H1 (cell line): ENCODE results near the gene SERPINA6. TPM values are rescaled to one million over a fixed set of nuclear protein-coding genes. Genes with fewer than 3 reads are reported as not detected.

Source experiments
- CTCF ChIA-PET: fragments of 300-600 bp; sonication (Branson Sonifier 250); formaldehyde crosslinking; loops from one replicate; lab custom pipeline; 2021; ENCODE audit not compliant: partially characterized antibody; lab: Charles Lee
- POLR2A ChIA-PET: fragments of 300-600 bp; sonication (Branson Sonifier 250); formaldehyde crosslinking; loops from one replicate; lab custom pipeline; 2021; ENCODE audit warnings: inconsistent platforms; ENCODE audit not compliant: partially characterized antibody; lab: Charles Lee
- DNase-seq, 2 experiments: peaks; one replicate each; pipeline versions ENCODE4 v3.0.0 to v3.0.0-alpha.2; 2010 to 2022; ENCODE audit warnings: low spot score in 2 of 2, low read depth in 1 of 2, mixed read lengths in 1 of 2
- FAIRE-seq: peaks from 2 replicates; lab custom pipeline; 2011; peaks lifted over from hg19 to GRCh38; lab: Jason Lieb, UNC
- H2AFZ ChIP-seq: 2 replicates; pipeline ENCODE4 v1.8.1; 2012; ENCODE audit warnings: low read length, inconsistent platforms
- H2AK5ac ChIP-seq: 2 replicates; pipeline ENCODE4 v1.6.1; 2013; ENCODE audit warnings: low read depth, low read length
- H2BK120ac ChIP-seq: replicated peaks from 2 replicates; pipeline ENCODE3; 2013; ENCODE audit warnings: low read depth, low read length, inconsistent platforms
- H2BK12ac ChIP-seq: 2 replicates; pipeline ENCODE4 v1.6.1; 2013; ENCODE audit warnings: low read depth, low read length
- H2BK15ac ChIP-seq: 2 replicates; pipeline ENCODE4 v1.6.1; 2013; ENCODE audit warnings: low read length
- H2BK20ac ChIP-seq: 2 replicates; pipeline ENCODE4 v1.6.1; 2013; ENCODE audit warnings: low read length
- H2BK5ac ChIP-seq: 2 replicates; pipeline ENCODE4 v1.6.1; 2013; ENCODE audit warnings: low read depth, low read length
- H3K14ac ChIP-seq: 2 replicates; pipeline ENCODE4 v1.6.1; 2013; ENCODE audit warnings: inconsistent platforms; ENCODE audit not compliant: insufficient read length
- H3K18ac ChIP-seq: 2 replicates; pipeline ENCODE4 v1.6.1; 2013; ENCODE audit warnings: low read length; ENCODE audit errors: extremely low read depth
- H3K23ac ChIP-seq: 2 replicates; pipeline ENCODE4 v1.6.1; 2013; ENCODE audit warnings: inconsistent platforms; ENCODE audit not compliant: insufficient read length
- H3K23me2 ChIP-seq: 2 replicates; pipeline ENCODE4 v1.6.1; 2013; ENCODE audit warnings: low read depth, low read length
- H3K27ac ChIP-seq: 2 replicates; pipeline ENCODE4 v1.6.1; 2011; ENCODE audit warnings: low read depth, low read length, inconsistent platforms
- H3K27me3 ChIP-seq, 4 experiments: replicated peaks in 1 of 4; 1 replicate in 1 of 4; 2 replicates in 3 of 4; pipeline versions ENCODE4 v1.6.1 to v1.8.1; 2011 to 2013; ENCODE audit warnings: low read length in 3 of 4, mild to moderate bottlenecking in 3 of 4, inconsistent platforms in 2 of 4, mixed read lengths in 2 of 4, moderate library complexity in 1 of 4; ENCODE audit not compliant: control insufficient read depth in 3 of 4, insufficient read depth in 3 of 4; ENCODE audit errors: extremely low read depth in 1 of 4
- H3K36me3 ChIP-seq, 4 experiments: 2 replicates each; pipeline versions ENCODE4 v1.6.1 to v1.8.1; 2011 to 2013; ENCODE audit warnings: mild to moderate bottlenecking in 4 of 4, low read length in 3 of 4, moderate library complexity in 2 of 4, control low read depth in 1 of 4, inconsistent platforms in 1 of 4; ENCODE audit not compliant: insufficient read depth in 4 of 4, control insufficient read depth in 2 of 4
- H3K4ac ChIP-seq: replicated peaks from 2 replicates; pipeline ENCODE3; 2013; ENCODE audit warnings: low read length, low read depth, mixed read lengths, inconsistent platforms; ENCODE audit not compliant: insufficient read length
- H3K4me1 ChIP-seq, 4 experiments: replicated peaks in 1 of 4; 1 replicate in 1 of 4; 2 replicates in 3 of 4; pipeline versions ENCODE4 v1.6.1 to v1.8.1; 2011 to 2013; ENCODE audit warnings: low read length in 3 of 4, inconsistent platforms in 2 of 4, mixed read lengths in 1 of 4; ENCODE audit not compliant: insufficient read depth in 4 of 4, control insufficient read depth in 3 of 4
- H3K4me2 ChIP-seq, 2 experiments: 2 replicates each; pipeline versions ENCODE4 v1.6.1 to v1.8.1; 2011 to 2013; ENCODE audit warnings: low read depth in 2 of 2, low read length in 2 of 2, control low read depth in 1 of 2, inconsistent platforms in 1 of 2, mild to moderate bottlenecking in 1 of 2; ENCODE audit not compliant: insufficient read depth in 1 of 2
- H3K4me3 ChIP-seq, 4 experiments: fragments of 200-600, 300-600 bp in 1 of 4; sonication (generic), shearing (Covaris generic), sonication (Bioruptor Twin) in 1 of 4; 2 replicates each; pipeline versions ENCODE4 v1.5.1 to v1.8.1; 2011 to 2016; ENCODE audit warnings: low read length in 4 of 4, low read depth in 3 of 4, control low read depth in 2 of 4, inconsistent platforms in 2 of 4, mild to moderate bottlenecking in 2 of 4, mixed read lengths in 1 of 4, moderate library complexity in 1 of 4; ENCODE audit not compliant: insufficient read depth in 2 of 4; ENCODE audit errors: extremely low read depth in 1 of 4
- H3K56ac ChIP-seq: replicated peaks from 2 replicates; pipeline ENCODE3; 2013; ENCODE audit warnings: low read depth, mild to moderate bottlenecking, mixed read lengths, low read length, inconsistent platforms; ENCODE audit not compliant: insufficient read length
- H3K79me1 ChIP-seq: 2 replicates; pipeline ENCODE4 v1.6.1; 2013; ENCODE audit warnings: low read depth, low read length, control low read depth
- H3K79me2 ChIP-seq, 2 experiments: 2 replicates each; pipeline versions ENCODE4 v1.6.1 to v1.8.1; 2012 to 2013; ENCODE audit warnings: low read length in 2 of 2, mild to moderate bottlenecking in 2 of 2, inconsistent platforms in 1 of 2; ENCODE audit not compliant: insufficient read depth in 2 of 2, control insufficient read depth in 1 of 2
- H3K9ac ChIP-seq, 4 experiments: replicated peaks in 1 of 4; 1 replicate in 1 of 4; 2 replicates in 3 of 4; pipeline versions ENCODE4 v1.6.1 to v1.8.1; 2011 to 2013; ENCODE audit warnings: low read depth in 3 of 4, low read length in 3 of 4, control low read depth in 2 of 4, mild to moderate bottlenecking in 2 of 4, moderate library complexity in 2 of 4, inconsistent platforms in 1 of 4; ENCODE audit errors: extremely low read depth in 1 of 4
- H3K9me3 ChIP-seq, 2 experiments: 2 replicates each; pipeline versions ENCODE4 v1.6.1 to v1.8.1; 2012 to 2013; ENCODE audit warnings: mild to moderate bottlenecking in 2 of 2, moderate library complexity in 2 of 2, control low read depth in 1 of 2, inconsistent platforms in 1 of 2, low read depth in 1 of 2, low read length in 1 of 2, mixed read lengths in 1 of 2; ENCODE audit not compliant: insufficient read depth in 2 of 2
- H4K20me1 ChIP-seq, 2 experiments: replicated peaks in 1 of 2; 2 replicates each; pipeline versions ENCODE3 to v1.8.1; 2011 to 2013; ENCODE audit warnings: inconsistent platforms in 2 of 2, low read length in 2 of 2, mild to moderate bottlenecking in 1 of 2; ENCODE audit not compliant: insufficient read depth in 2 of 2, control insufficient read depth in 1 of 2
- H4K5ac ChIP-seq: 2 replicates; pipeline ENCODE4 v1.6.1; 2013; ENCODE audit warnings: low read length, low read depth, mixed read lengths, inconsistent platforms; ENCODE audit not compliant: insufficient read length
- H4K8ac ChIP-seq: 2 replicates; pipeline ENCODE4 v1.8.0; 2013; ENCODE audit warnings: mild to moderate bottlenecking, moderate library complexity, low read length, inconsistent platforms; ENCODE audit not compliant: insufficient read depth; ENCODE audit errors: extremely low read depth
- H4K91ac ChIP-seq: replicated peaks from 2 replicates; pipeline ENCODE3; 2013; ENCODE audit warnings: low read length, mixed read lengths, inconsistent platforms; ENCODE audit not compliant: insufficient read length
- CEBPB ChIP-seq: IDR thresholded peaks from 2 replicates; pipeline ENCODE4 v1.6.1; 2012; ENCODE audit warnings: low read depth, low read length
- CTBP2 ChIP-seq: IDR thresholded peaks from 2 replicates; pipeline ENCODE4 v1.7.0; 2011; ENCODE audit warnings: borderline replicate concordance, mild to moderate bottlenecking, moderate library complexity, mixed read lengths, low read length; ENCODE audit not compliant: insufficient read depth, insufficient read length
- SIRT6 ChIP-seq: IDR thresholded peaks from one replicate; pipeline ENCODE4 v1.7.1; 2012; ENCODE audit warnings: low read length, inconsistent platforms
- ZNF274 ChIP-seq: IDR thresholded peaks from 2 replicates; pipeline ENCODE4 v1.7.0; 2012; ENCODE audit warnings: low read length, borderline replicate concordance; ENCODE audit errors: extremely low read depth
- WGBS, 2 experiments: shearing (Covaris generic) in 1 of 2; methylation state at CpG; one replicate each; pipeline versions ENCODE4 v1.1.6 to v1.1.7; 2013 to 2015; ENCODE audit warnings: low lambda C conversion rate in 2 of 2, mixed read lengths in 2 of 2, inconsistent platforms in 1 of 2, low coverage in 1 of 2, missing lambda C conversion rate in 1 of 2; ENCODE audit not compliant: insufficient replicate concordance in 2 of 2, insufficient coverage in 1 of 2, insufficient read length in 1 of 2; ENCODE audit errors: extremely low coverage in 1 of 2, missing lambda C conversion rate in 1 of 2; 5-methylcytosine and 5-hydroxymethylcytosine counted together
- polyA plus RNA-seq, 7 experiments: library from polyadenylated mRNA; depleted of rRNA in 3 of 7; stranded (reverse) in 5 of 7; unstranded in 2 of 7; fragments of >200 nt in 5 of 7; fragments of 200-250 nt in 2 of 7; gene quantifications; 1 replicate in 5 of 7; 2 replicates in 1 of 7; 4 replicates in 1 of 7; pipeline versions ENCODE4 v1.2.1 to v1.2.3, GENCODE V29; 2011 to 2013; ENCODE audit warnings: missing spikeins in 2 of 7, mixed read lengths in 2 of 7
- total RNA-seq: library from RNA; stranded (reverse); fragmentation: NEBNext Ultra II Directional; extraction: Animal tissue kit (Norgen Biotek cat#: 25700); gene quantifications from 2 replicates; pipeline ENCODE4 v1.2.1, GENCODE V29; 2021

SERPINA6 gene
- total and polyA plus RNA-seq, 2 of the 8 experiments (the other 6 are each of a cell fraction or from before 2014, with no cell fraction given) = not detected

- no peak for FAIRE-seq
- no peak overlapping the region for H3K56ac ChIP-seq
- no peak overlapping the region for H2BK12ac ChIP-seq
- no peak overlapping the region for H2BK5ac ChIP-seq
- H3K4me1 ChIP-seq = peaks cover 0 to 2% (median 0%) of the 10 kb centered on the region in 4 experiments; a peak in 4 of 7 replicates
- no peak overlapping the region for H2BK120ac ChIP-seq
- no peak overlapping the region for H3K4me2 ChIP-seq
- TF ChIP-seq ZNF274 = no peak
- no peak for TF ChIP-seq CEBPB
- no peak for TF ChIP-seq CTBP2
- no peak for TF ChIP-seq SIRT6
- no peak overlapping the region for H3K9ac ChIP-seq
- H2BK20ac ChIP-seq = no peak overlapping the region
- H3K4me3 ChIP-seq = no peak overlapping the region
- no peaks in the 10 kb centered on the region for H4K20me1 ChIP-seq
- H4K8ac ChIP-seq = no peak overlapping the region
- H3K36me3 ChIP-seq = no peaks in the 10 kb centered on the region
- CTCF ChIA-PET = interaction anchor here (1.7 to 3.6 kb wide), 4 partner anchors 9 to 191 kb away, joined by 3 to 24 read pairs (median 5); no protein-coding TSS in a partner anchor
- peaks cover 7% of the 10 kb centered on the region; the same call in 1 of the 2 replicates for H3K23me2 ChIP-seq
- H2BK15ac ChIP-seq = no peak overlapping the region
- peaks cover 0 to 3% of the 10 kb centered on the region in 2 experiments; a peak in 1 of 4 replicates for H3K79me2 ChIP-seq
- H3K27ac ChIP-seq = no peak overlapping the region
- no peak overlapping the region for H2AK5ac ChIP-seq
- no peak overlapping the region for H3K23ac ChIP-seq
- no peak overlapping the region for H3K14ac ChIP-seq
- H4K91ac ChIP-seq = no peak overlapping the region
- no peak for DNase-seq
- H3K79me1 ChIP-seq = no peaks in the 10 kb centered on the region
- no peak overlapping the region for H4K5ac ChIP-seq
- POLR2A ChIA-PET = no interaction called here
- no peaks in the 10 kb centered on the region for H3K27me3 ChIP-seq
- no peak overlapping the region for H2AFZ ChIP-seq
- 88% methylated on average over 3 of the region's 3 CpGs; no CpG with 5 or more reads in 1 of the 2 experiments for WGBS, 2 experiments
- no peak overlapping the region for H3K4ac ChIP-seq
- H3K18ac ChIP-seq = no peak overlapping the region
- no peaks in the 10 kb centered on the region for H3K9me3 ChIP-seq
These were observed 42.5 kb upstream of the SERPINA6 start for GRCh38 chr14:94365624-94366023.
